Loucy (cell line): ENCODE measurements around the gene ABLIM1.

Source experiments
- H2AFZ ChIP-seq: fragments of 200-600 bp; sonication (generic); 2 replicates; pipeline ENCODE4 v1.6.0; 2016; ENCODE audit warnings: antibody characterized with exemption, mild to moderate bottlenecking, low read length, moderate library complexity
- H3F3A ChIP-seq: fragments of 200-600 bp; 2 replicates; pipeline ENCODE4 v1.6.0; 2016; ENCODE audit warnings: antibody characterized with exemption, low read depth, mild to moderate bottlenecking
- H3K27me3 ChIP-seq: fragments of 200-600 bp; sonication (generic); 2 replicates; pipeline ENCODE4 v1.6.1; 2014; ENCODE audit warnings: low read length, mild to moderate bottlenecking; ENCODE audit not compliant: insufficient read depth, poor library complexity, severe bottlenecking
- H3K36me3 ChIP-seq: fragments of 200-600 bp; sonication (generic); 2 replicates; pipeline ENCODE4 v1.6.1; 2016; ENCODE audit warnings: low read length; ENCODE audit not compliant: insufficient read depth
- H3K4me1 ChIP-seq: fragments of 200-600 bp; sonication (generic); 2 replicates; pipeline ENCODE4 v1.5.1; 2014; ENCODE audit warnings: low read length, mild to moderate bottlenecking; ENCODE audit not compliant: insufficient read depth, poor library complexity, severe bottlenecking
- H3K4me2 ChIP-seq: fragments of 200-600 bp; sonication (generic); 2 replicates; pipeline ENCODE4 v1.6.0; 2014; ENCODE audit warnings: antibody characterized with exemption, low read length, low read depth, mild to moderate bottlenecking; ENCODE audit not compliant: poor library complexity, severe bottlenecking
- H3K4me3 ChIP-seq: fragments of 200-600 bp; sonication (generic); 2 replicates; pipeline ENCODE4 v1.5.1; 2014; ENCODE audit warnings: low read length, mild to moderate bottlenecking, mixed read lengths; ENCODE audit not compliant: poor library complexity, severe bottlenecking
- H3K79me2 ChIP-seq: fragments of 200-600 bp; sonication (generic); 2 replicates; pipeline ENCODE4 v1.6.1; 2014; ENCODE audit warnings: low read length; ENCODE audit not compliant: insufficient read depth
- H3K9ac ChIP-seq: fragments of 200-600 bp; sonication (generic); 2 replicates; pipeline ENCODE4 v1.6.0; 2014; ENCODE audit warnings: mild to moderate bottlenecking, low read depth, low read length, moderate library complexity; ENCODE audit not compliant: poor library complexity, severe bottlenecking
- H3K9me2 ChIP-seq: fragments of 200-600 bp; sonication (generic); replicated peaks from 2 replicates; pipeline ENCODE4 v1.6.1; 2016; ENCODE audit warnings: low read depth, low read length, mixed read lengths
- H3K9me3 ChIP-seq: fragments of 200-600 bp; sonication (generic); 2 replicates; pipeline ENCODE4 v1.6.1; 2014; ENCODE audit warnings: mild to moderate bottlenecking, antibody characterized with exemption, low read length, low read depth; ENCODE audit not compliant: insufficient read depth
- H4K20me1 ChIP-seq: fragments of 200-600 bp; sonication (generic); 2 replicates; pipeline ENCODE4 v1.6.0; 2014; ENCODE audit warnings: antibody characterized with exemption, low read length, mild to moderate bottlenecking; ENCODE audit not compliant: insufficient read depth, poor library complexity, severe bottlenecking
- EZH2phosphoT487 ChIP-seq: fragments of 200-600 bp; IDR thresholded peaks from 2 replicates; pipeline ENCODE4 v1.6.1; 2018; ENCODE audit warnings: antibody characterized with exemption, mild to moderate bottlenecking, moderate library complexity, borderline replicate concordance
- TF ChIP-seq, protein P1 (sequence below): fragments of 200-600 bp; sonication (generic); conservative IDR thresholded peaks from 2 replicates; pipeline ENCODE4 v1.5.1; 2014; ENCODE audit warnings: mild to moderate bottlenecking, antibody characterized with exemption, low read length

The ABLIM1 gene

DNA sequence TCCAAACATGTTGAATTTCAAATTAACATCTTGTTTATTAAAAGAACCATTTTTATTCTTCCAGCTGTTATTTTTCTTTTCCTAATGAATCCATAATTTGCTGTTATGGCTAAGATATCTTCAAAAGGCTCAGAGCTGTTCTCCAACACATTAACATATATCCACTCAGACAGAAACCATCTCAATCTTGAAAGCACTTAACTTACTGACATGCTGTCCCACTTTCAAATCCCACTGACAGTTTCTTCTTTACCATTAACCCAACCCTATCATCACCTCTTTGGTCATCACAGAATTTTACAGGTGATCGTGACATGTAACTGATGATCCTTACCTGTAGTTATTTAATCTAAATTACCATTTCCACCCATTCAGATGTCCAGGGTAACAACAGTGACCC is 178.2 kb downstream of the ABLIM1 start:
- Histone ChIP-seq H4K20me1 (no peaks in the 10 kb centered on the region), H3K27me3 (no peaks in the 10 kb centered on the region), H3K9me2 (no peaks in the 10 kb centered on the region), H2AFZ (no peak overlapping the region), H3K9ac (no peak overlapping the region), H3K79me2 (no peaks in the 10 kb centered on the region), H3K4me1 (peaks cover 4% of the 10 kb centered on the region), H3K9me3 (no peaks in the 10 kb centered on the region), H3K36me3 (peaks cover 68% of the 10 kb centered on the region; the same call in 1 of the 2 replicates), H3K4me2 (no peak overlapping the region), H3K4me3 (no peak overlapping the region), H3F3A (no peaks in the 10 kb centered on the region)
- TF ChIP-seq, protein P1, sequence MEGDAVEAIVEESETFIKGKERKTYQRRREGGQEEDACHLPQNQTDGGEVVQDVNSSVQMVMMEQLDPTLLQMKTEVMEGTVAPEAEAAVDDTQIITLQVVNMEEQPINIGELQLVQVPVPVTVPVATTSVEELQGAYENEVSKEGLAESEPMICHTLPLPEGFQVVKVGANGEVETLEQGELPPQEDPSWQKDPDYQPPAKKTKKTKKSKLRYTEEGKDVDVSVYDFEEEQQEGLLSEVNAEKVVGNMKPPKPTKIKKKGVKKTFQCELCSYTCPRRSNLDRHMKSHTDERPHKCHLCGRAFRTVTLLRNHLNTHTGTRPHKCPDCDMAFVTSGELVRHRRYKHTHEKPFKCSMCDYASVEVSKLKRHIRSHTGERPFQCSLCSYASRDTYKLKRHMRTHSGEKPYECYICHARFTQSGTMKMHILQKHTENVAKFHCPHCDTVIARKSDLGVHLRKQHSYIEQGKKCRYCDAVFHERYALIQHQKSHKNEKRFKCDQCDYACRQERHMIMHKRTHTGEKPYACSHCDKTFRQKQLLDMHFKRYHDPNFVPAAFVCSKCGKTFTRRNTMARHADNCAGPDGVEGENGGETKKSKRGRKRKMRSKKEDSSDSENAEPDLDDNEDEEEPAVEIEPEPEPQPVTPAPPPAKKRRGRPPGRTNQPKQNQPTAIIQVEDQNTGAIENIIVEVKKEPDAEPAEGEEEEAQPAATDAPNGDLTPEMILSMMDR: no peak

DNA sequence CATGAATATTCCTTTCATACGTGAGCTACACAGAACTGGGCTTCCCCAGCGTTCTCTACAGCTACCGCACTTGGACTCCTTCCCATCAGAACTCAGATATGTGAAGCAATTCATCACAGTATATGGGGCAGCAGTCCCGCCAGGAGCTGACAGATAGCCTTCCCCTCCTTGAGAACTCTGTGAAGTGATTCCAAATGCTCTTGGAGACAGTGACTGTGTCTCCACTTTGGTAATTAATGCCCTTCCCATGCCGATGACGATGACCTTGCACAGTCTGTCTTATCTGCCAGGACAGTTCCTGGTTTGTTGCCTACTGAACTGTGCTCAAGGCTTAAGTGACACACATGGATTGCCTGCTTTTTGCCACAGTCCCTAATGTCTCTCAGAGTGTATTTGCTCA is 178.8 kb downstream of the ABLIM1 start:
- no peaks in the 10 kb centered on the region for H3K79me2 ChIP-seq
- H3F3A ChIP-seq: no peaks in the 10 kb centered on the region
- H3K4me2 ChIP-seq: no peak overlapping the region
- H3K9me3 ChIP-seq: no peaks in the 10 kb centered on the region
- H3K27me3 ChIP-seq: no peaks in the 10 kb centered on the region
- no peak overlapping the region for H3K4me3 ChIP-seq
- no peak overlapping the region for H2AFZ ChIP-seq
- H3K9me2 ChIP-seq: no peaks in the 10 kb centered on the region
- no peaks in the 10 kb centered on the region for H4K20me1 ChIP-seq
- no peak overlapping the region for H3K9ac ChIP-seq
- peaks cover 4% of the 10 kb centered on the region for H3K4me1 ChIP-seq
- TF ChIP-seq EZH2phosphoT487: no peak
- TF ChIP-seq, protein P1: no peak
- peaks cover 63% of the 10 kb centered on the region; the same call in 1 of the 2 replicates for H3K36me3 ChIP-seq

DNA sequence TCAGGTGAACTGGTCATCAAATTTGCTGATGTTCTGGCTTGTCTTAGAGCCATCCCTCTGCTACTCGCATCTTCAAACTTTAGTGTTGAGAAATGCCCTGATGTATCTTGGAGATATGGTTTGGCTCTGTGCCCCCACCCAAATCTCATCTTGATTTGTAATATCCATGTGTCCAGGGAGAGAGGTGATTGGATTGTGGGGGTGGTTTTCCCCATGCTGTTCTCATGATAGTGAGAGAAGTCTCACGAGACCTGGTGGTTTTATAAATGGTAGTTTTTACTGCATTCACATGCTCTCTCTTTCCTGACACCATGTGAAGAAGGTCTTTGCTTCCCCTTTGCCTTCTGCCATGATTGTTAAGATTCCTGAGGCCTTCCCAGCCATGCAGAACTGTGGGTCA is 179.8 kb downstream of the ABLIM1 start:
- Histone ChIP-seq H3K9ac (no peak overlapping the region), H3K36me3 (peaks cover 53% of the 10 kb centered on the region; the same call in 1 of the 2 replicates), H3K4me1 (peaks cover 4% of the 10 kb centered on the region), H3K79me2 (no peaks in the 10 kb centered on the region), H3F3A (no peaks in the 10 kb centered on the region; the same call in 1 of the 2 replicates), H2AFZ (no peak overlapping the region), H3K27me3 (no peaks in the 10 kb centered on the region), H3K9me3 (no peaks in the 10 kb centered on the region), H4K20me1 (no peaks in the 10 kb centered on the region), H3K9me2 (no peaks in the 10 kb centered on the region), H3K4me2 (no peak overlapping the region), H3K4me3 (no peak overlapping the region)
- TF ChIP-seq, protein P1: no peak
- no peak for TF ChIP-seq EZH2phosphoT487
